GM13976 (cell line): Measurements from ENCODE around the gene VAMP5.
"Not testable (repeated sequence)": the region's sequence is repeated elsewhere in the genome, so short reads cannot be mapped to it uniquely, and the experiment has no call there.

Experiments used
- DNase-seq: peaks from one replicate; pipeline ENCODE4 v3.0.0; 2012; ENCODE audit warnings: low spot score
- CTCF ChIP-seq: IDR thresholded peaks from 2 replicates; pipeline ENCODE4 v1.5.1; 2012; ENCODE audit warnings: borderline replicate concordance, mild to moderate bottlenecking; ENCODE audit not compliant: insufficient read depth; ENCODE audit errors: extremely low read depth, missing control alignments, control extremely low read depth
- in situ Hi-C: fragments of 300-500 bp; cut with MboI; formaldehyde crosslinking; loops from one replicate; pipeline ENCODE4 v1.12.0; 2022; ENCODE audit warnings: low sequenced_read_pairs, mixed read lengths, inconsistent platforms; ENCODE audit not compliant: unreplicated experiment

Gene VAMP5

GRCh38 chr2:85550486-85550885 lies 33.7 kb upstream of the VAMP5 start:
- DNase-seq = no peak
- in situ Hi-C loops = no loop called here
- TF ChIP-seq CTCF = no peak

GRCh38 chr2:85551698-85552678 lies 32.2 kb upstream of the VAMP5 start:
- peak; percentile 89 for TF ChIP-seq CTCF
- peak; percentile 72 for DNase-seq
- in situ Hi-C loops = no loop called here

- in situ Hi-C loops = no loop called here
- no peak for TF ChIP-seq CTCF
- no peak for DNase-seq
Observed at GRCh38 chr2:85553184-85553583, 31.0 kb upstream of the VAMP5 start.

- DNase-seq = no peak
- in situ Hi-C loops = loop anchor here (5.0 kb wide), 1 partner anchor 133 kb away; no protein-coding TSS in a partner anchor
- TF ChIP-seq CTCF = no peak
Observed at GRCh38 chr2:85554980-85555612, 29.1 kb upstream of the VAMP5 start.

DNA sequence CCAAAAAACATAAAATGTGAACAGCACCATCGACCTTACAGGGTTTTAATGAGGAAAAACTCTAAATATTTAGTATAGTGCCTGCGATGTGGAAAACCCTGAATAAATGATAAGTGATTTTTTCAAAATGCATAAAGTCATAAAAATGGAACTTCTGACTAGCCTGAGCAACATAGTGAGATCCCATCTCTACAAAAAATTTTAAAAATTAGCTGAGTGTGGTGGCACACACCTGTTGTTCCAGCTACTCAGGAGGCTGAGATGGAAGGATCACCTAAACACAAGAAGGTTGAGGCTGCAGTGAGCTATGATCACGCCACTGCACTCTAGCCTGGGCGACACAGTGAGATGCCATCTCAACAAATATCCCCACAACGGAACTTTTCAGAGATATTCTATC lies 27.1 kb upstream of the VAMP5 start:
- DNase-seq = no peak
- in situ Hi-C loops = loop anchor here (5.0 kb wide), 1 partner anchor 135 kb away; no protein-coding TSS in a partner anchor
- no peak for TF ChIP-seq CTCF

GRCh38 chr2:85558160-85558559 lies 26.1 kb upstream of the VAMP5 start:
- in situ Hi-C loops = loop anchor here (5.0 kb wide), 1 partner anchor 136 kb away; no protein-coding TSS in a partner anchor
- DNase-seq = no peak
- no peak for TF ChIP-seq CTCF

- DNase-seq, in situ Hi-C loops: not testable (repeated sequence)
Observed at GRCh38 chr2:85560403-85560726, 23.9 kb upstream of the VAMP5 start.
